Activated CD4-positive, alpha-beta memory T cell treated with anti-CD3 and anti-CD28 coated beads, Interleukin-2, amount 10 ng/mL, durations not matched to agents 7 days and 5 days (primary cell): ENCODE measurements around the gene GMPPB. TPM values are rescaled to one million over a fixed set of nuclear protein-coding genes. Genes with fewer than 3 reads are reported as not detected.

ENCODE experiments used
- CTCF ChIA-PET: fragments of 350-600 bp; sonication (Branson Sonifier 250); formaldehyde crosslinking; loops from one replicate; lab custom pipeline; 2021; ENCODE audit warnings: antibody characterized with exemption, inconsistent platforms; lab: Charles Lee
- POLR2A ChIA-PET: fragments of 350-600 bp; sonication (Branson Sonifier 250); formaldehyde crosslinking; loops from one replicate; lab custom pipeline; 2021; ENCODE audit warnings: antibody characterized with exemption; lab: Charles Lee
- DNase-seq: peaks from one replicate; pipeline ENCODE4 v3.0.0-alpha.2; 2020
- H3K27ac Mint-ChIP-seq: one replicate; pipeline ENCODE4 v1.8.0; 2021; ENCODE audit warnings: mild to moderate bottlenecking, mixed read lengths
- H3K27me3 Mint-ChIP-seq: one replicate; pipeline ENCODE4 v1.8.0; 2021; ENCODE audit warnings: mixed read lengths
- H3K36me3 Mint-ChIP-seq: one replicate; pipeline ENCODE4 v1.8.0; 2021; ENCODE audit warnings: low read depth, mixed read lengths
- H3K4me1 Mint-ChIP-seq: one replicate; pipeline ENCODE4 v1.8.0; 2021; ENCODE audit warnings: mixed read lengths
- H3K4me3 Mint-ChIP-seq: one replicate; pipeline ENCODE4 v1.8.0; 2021; ENCODE audit warnings: mild to moderate bottlenecking, mixed read lengths
- H3K9me3 Mint-ChIP-seq: one replicate; pipeline ENCODE4 v1.8.0; 2021; ENCODE audit warnings: mixed read lengths
- total RNA-seq, 2 experiments: library from RNA; stranded (reverse); gene quantifications; one replicate each; pipeline ENCODE4 v1.2.3, GENCODE V29; 2021

GMPPB gene
- total RNA-seq, 2 experiments from 2014 or later: 48.2 to 49.0 TPM

DNA sequence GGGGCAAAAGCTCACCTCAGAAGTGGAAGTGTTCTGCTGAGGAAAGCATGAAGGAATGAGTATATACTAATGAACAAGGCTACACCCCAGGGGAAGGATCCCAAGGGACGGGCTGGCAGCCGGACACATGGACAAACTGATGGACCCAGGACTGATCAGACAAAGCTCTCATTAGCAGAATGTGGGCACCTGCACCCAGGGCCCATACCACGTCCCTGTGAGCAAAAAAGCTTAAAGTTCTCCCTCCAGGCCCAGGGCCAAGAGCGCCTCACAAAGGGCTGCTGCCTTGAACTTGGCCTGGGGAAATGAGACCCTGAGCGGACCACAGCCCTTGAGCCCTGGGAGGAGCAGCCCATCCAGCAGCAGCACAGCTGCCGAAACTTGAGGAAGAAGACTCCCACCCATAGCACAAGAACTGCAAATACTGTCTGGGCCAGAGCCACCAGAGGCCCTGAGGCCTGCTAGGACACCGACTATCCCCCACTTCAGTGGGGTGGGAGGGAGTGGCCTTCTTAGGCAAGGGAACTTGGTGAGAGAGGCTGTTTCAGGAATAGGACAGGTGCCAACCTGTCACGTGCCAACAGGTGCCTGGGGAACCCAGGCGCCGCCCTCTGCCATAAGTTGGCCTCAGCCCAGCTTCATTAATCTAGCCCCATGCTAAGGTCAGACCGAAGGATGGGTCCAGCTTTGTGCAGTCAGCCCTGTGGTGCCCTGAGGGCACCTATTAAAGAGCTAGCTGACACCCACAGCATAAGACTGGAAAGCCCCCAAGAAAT lies 2.3 kb upstream of the GMPPB start:
- H3K4me3 Mint-ChIP-seq: no peak overlapping the region
- DNase-seq: no peak
- no peaks in the 10 kb centered on the region for H3K27me3 Mint-ChIP-seq
- peaks cover 19% of the 10 kb centered on the region for H3K36me3 Mint-ChIP-seq
- POLR2A ChIA-PET: interaction anchor here (0.6 to 1.2 kb wide), 2 partner anchors 77 to 401 kb away, joined by 3 read pairs; partner anchors contain the start of gene INKA1
- CTCF ChIA-PET: interaction anchor here (0.6 kb wide), 1 partner anchor 417 kb away, joined by 3 read pairs; no protein-coding TSS in a partner anchor
- peak overlapping the region; percentile 12 for H3K27ac Mint-ChIP-seq
- peaks cover 26% of the 10 kb centered on the region for H3K4me1 Mint-ChIP-seq
- H3K9me3 Mint-ChIP-seq: no peaks in the 10 kb centered on the region

- ChIA-PET CTCF (interaction anchor here (1.3 to 2.4 kb wide), 2 partner anchors 16 to 185 kb away, joined by 3 to 12 read pairs; no protein-coding TSS in a partner anchor), POLR2A (interaction anchor here (0.7 to 2.2 kb wide), 14 partner anchors 11 to 631 kb away, joined by 3 to 8 read pairs (median 4); partner anchors contain the start of genes INKA1, IP6K1, QRICH1 and TRAIP)
- H3K27ac Mint-ChIP-seq: peak overlapping the region; percentile 97
- H3K27me3 Mint-ChIP-seq: no peaks in the 10 kb centered on the region
- peaks cover 38% of the 10 kb centered on the region for H3K4me1 Mint-ChIP-seq
- H3K4me3 Mint-ChIP-seq: peak overlapping the region; percentile 91
- H3K36me3 Mint-ChIP-seq: peaks cover 33% of the 10 kb centered on the region
- DNase-seq: peak; percentile 37
- no peaks in the 10 kb centered on the region for H3K9me3 Mint-ChIP-seq
These were observed 835 bp upstream of the GMPPB start for GRCh38 chr3:49724586-49724985.

DNA sequence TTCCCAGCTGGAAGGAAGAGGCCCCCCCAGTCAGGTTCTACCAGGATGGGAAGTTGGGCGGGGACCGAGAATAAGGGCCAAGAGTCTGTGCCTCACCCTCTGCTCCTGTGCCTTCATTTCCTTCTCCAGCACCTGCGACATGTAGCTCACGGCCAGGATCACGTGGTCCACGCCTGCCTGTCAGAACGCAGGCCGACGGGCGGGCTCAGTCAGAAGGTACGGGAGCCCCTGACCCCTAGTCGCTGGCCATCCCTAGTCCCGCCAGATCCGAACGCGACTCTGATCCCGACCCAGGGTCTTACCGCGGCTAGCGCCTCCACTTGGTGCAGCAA lies 489 bp downstream of the GMPPB start:
- POLR2A ChIA-PET: interaction anchor here (0.6 to 2.2 kb wide), 16 partner anchors 10 to 252 kb away, joined by 3 to 11 read pairs (median 4); partner anchors contain the start of genes INKA1 and IP6K1
- peak; percentile 79 for DNase-seq
- no peaks in the 10 kb centered on the region for H3K9me3 Mint-ChIP-seq
- CTCF ChIA-PET: interaction anchor here (0.6 to 2.4 kb wide), 4 partner anchors 15 to 583 kb away, joined by 3 to 12 read pairs (median 5); no protein-coding TSS in a partner anchor
- peaks cover 37% of the 10 kb centered on the region for H3K36me3 Mint-ChIP-seq
- H3K27ac Mint-ChIP-seq: peak overlapping the region; percentile 97
- H3K4me1 Mint-ChIP-seq: peaks cover 49% of the 10 kb centered on the region
- H3K4me3 Mint-ChIP-seq: peak overlapping the region; percentile 91
- H3K27me3 Mint-ChIP-seq: no peaks in the 10 kb centered on the region

DNA sequence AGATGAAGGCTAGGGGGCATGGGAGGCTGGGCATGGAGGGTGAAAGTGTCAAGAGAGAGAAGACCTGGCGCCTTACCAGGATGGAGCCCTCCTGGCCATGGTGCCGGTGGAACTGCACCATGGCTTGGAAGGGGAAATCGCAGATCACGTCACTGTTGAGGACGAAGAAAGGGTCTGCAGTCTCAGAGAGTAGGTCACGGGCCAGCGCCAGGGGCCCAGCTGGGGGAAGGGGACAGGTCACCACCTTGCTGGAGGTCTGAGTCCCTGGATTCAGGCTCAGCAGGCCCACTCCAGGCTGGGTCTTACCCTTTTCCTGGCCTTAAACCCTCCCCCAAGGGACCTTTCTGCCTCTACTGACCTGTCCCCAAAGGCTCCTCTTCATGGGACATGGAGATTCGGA lies 855 bp downstream of the GMPPB start:
- CTCF ChIA-PET: interaction anchor here (0.6 to 2.4 kb wide), 2 partner anchors 183 to 583 kb away, joined by 4 to 12 read pairs; no protein-coding TSS in a partner anchor
- Mint-ChIP-seq H3K36me3 (peaks cover 37% of the 10 kb centered on the region), H3K4me1 (peaks cover 49% of the 10 kb centered on the region), H3K9me3 (no peaks in the 10 kb centered on the region), H3K4me3 (peak overlapping the region; percentile 91), H3K27ac (peak overlapping the region; percentile 97), H3K27me3 (no peaks in the 10 kb centered on the region)
- no peak for DNase-seq
- POLR2A ChIA-PET: interaction anchor here (0.6 to 2.2 kb wide), 10 partner anchors 10 to 183 kb away, joined by 3 to 11 read pairs (median 5); partner anchors contain the start of genes INKA1 and IP6K1

DNA sequence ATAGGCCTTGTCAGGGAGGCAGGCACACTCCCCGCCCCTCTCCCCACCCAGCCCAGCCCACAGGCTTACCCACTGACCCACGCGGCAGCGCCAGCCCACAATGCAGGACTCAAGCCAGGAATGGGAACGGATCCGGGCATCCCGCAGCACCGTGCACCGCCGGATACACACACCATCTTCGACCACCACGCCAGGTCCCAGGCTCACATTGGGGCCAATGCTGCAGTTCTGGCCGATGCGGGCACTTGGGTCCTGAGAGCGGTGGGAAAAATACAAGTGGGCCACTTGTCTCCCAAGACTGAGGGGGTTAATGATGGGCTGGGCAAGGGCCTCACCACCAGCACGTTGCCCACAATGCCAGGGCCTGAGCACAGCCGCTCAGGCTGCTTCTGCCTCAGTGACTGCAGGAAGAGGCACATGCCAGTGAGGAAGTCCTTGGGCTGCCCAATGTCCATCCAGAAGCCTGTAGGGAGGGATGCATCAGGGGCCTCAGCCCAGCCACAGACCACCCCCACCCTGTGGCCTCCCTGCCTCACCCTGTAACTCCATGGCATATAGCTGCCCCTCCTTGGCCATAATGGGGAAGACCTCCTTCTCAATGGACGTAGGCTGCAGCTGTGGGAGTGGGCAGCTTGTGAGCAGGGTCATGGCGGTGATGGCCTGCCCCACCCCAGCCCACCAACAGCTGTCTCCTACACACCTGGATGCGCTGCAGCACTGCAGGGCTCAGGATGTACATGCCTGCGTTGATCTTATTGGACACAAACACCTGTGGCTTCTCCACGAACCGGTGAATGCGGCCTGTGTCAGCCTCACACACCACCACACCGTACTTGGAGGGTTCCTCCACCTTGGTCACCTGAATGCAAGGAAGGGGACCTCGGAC lies 1.6 kb downstream of the GMPPB start:
- Mint-ChIP-seq H3K27me3 (no peaks in the 10 kb centered on the region), H3K36me3 (peaks cover 36% of the 10 kb centered on the region), H3K27ac (peak overlapping the region; percentile 97), H3K4me3 (peak overlapping the region; percentile 91), H3K4me1 (peaks cover 53% of the 10 kb centered on the region), H3K9me3 (no peaks in the 10 kb centered on the region)
- CTCF ChIA-PET: no interaction called here
- DNase-seq: peak; percentile 15
- POLR2A ChIA-PET: interaction anchor here (1.2 to 1.5 kb wide), 3 partner anchors 10 to 82 kb away, joined by 5 to 11 read pairs (median 6); partner anchors contain the start of genes INKA1 and IP6K1

DNA sequence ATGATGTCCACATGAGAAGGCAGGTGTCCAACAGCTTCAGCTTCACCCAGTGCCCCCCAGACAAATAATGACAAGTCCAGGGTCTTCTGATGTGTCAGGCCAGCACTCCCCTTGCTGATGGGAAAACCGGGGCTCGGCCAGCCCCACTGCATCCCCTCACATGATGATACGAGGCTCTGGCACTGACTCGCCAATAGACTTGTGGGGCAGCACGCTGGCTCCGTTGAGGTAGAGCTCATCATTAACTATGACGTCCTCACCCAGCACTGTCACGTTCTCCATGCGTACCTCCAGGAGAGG lies 2.2 kb downstream of the GMPPB start:
- Mint-ChIP-seq H3K36me3 (peaks cover 36% of the 10 kb centered on the region), H3K9me3 (no peaks in the 10 kb centered on the region), H3K4me3 (peak overlapping the region; percentile 91), H3K4me1 (peaks cover 53% of the 10 kb centered on the region), H3K27ac (no peak overlapping the region), H3K27me3 (no peaks in the 10 kb centered on the region)
- no peak for DNase-seq
- POLR2A ChIA-PET: interaction anchor here (1.2 kb wide), 1 partner anchor 9 kb away, joined by 4 read pairs; no protein-coding TSS in a partner anchor
- CTCF ChIA-PET: no interaction called here

- Mint-ChIP-seq H3K9me3 (no peaks in the 10 kb centered on the region), H3K4me1 (peaks cover 53% of the 10 kb centered on the region), H3K4me3 (no peak overlapping the region), H3K36me3 (peaks cover 36% of the 10 kb centered on the region), H3K27me3 (no peaks in the 10 kb centered on the region), H3K27ac (peak overlapping the region; percentile 45)
- ChIA-PET POLR2A (interaction anchor here (1.2 to 1.8 kb wide), 3 partner anchors 9 to 118 kb away, joined by 3 to 4 read pairs (median 4); partner anchors contain the start of gene IP6K1), CTCF (no interaction called here)
- peak; percentile 15 for DNase-seq
These were observed 2.7 kb downstream of the GMPPB start for GRCh38 chr3:49720855-49721595.

DNA sequence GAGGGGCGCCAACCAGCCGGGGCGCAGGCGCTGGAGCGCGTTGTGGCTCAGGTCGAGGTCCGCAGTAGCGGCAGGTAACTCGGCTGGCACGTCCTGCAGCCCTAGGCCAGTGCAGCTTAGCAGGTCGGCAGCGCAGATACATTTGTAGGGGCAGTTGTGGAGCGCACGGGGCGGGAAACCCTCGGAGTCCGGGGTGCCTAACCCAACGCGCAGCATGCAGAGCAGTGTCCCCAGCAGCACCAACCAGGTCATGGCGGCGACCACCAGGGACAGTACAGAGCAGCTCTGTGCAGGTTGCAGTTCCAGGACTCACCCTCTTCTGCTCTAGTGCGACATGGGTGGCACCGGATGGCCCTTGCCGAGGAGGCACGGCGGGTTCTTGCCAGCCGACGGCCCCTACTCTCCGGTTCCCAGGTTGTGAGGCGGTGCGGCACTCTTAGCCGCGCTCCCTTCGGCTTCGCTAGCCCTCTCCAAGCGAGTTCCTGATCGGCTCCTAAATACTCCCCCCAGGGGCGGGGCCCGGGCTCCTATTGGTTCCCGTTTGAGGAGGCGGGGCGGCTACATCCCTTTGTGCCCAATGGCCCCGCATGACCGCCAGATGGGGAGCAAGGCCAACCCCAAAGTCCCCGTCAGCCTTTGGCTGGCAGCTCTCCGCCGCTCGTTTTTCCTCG lies 4.4 kb downstream of the GMPPB start, which contains the start of gene AMIGO3:
Gene AMIGO3 (minus strand): TSS at position 471 of the 671 bp plus-strand sequence. CDS start 219 bp downstream, at position 252.
- no peaks in the 10 kb centered on the region for H3K9me3 Mint-ChIP-seq
- H3K27me3 Mint-ChIP-seq: no peaks in the 10 kb centered on the region
- H3K4me1 Mint-ChIP-seq: peaks cover 47% of the 10 kb centered on the region
- ChIA-PET CTCF (interaction anchor here (0.7 to 2.4 kb wide), 7 partner anchors 9 to 218 kb away, joined by 3 to 8 read pairs (median 3); partner anchors contain the start of gene INKA1), POLR2A (interaction anchor here (0.6 to 2.2 kb wide), 7 partner anchors 18 to 369 kb away, joined by 3 to 6 read pairs (median 3); partner anchors contain the start of genes INKA1, IP6K1 and RBM5)
- peak within 1 kb of the TSS; percentile 74 for H3K27ac Mint-ChIP-seq
- peak within 1 kb of the TSS; percentile 77 for H3K4me3 Mint-ChIP-seq
- peak; percentile 92 for DNase-seq
- H3K36me3 Mint-ChIP-seq: peaks cover 36% of the 10 kb centered on the region

DNA sequence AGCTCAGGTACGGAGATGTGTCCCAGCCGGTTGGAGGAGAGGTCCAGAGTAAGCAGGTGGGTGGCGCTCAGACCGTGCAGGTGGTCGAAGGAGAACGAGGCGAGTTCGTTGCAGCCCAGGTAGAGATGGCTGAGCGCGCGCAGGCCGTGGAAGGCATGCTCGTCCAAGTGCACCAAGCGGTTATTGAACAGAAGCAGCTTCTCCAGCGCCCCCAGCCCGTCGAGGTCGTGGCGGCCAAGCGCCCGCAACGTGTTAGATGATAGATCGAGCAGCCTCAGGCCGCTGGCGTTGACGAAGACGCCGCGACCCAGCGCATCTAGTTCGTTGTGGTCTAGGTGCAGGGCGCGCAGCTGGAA lies 4.9 kb downstream of the GMPPB start:
- ChIA-PET CTCF (interaction anchor here (0.7 to 2.4 kb wide), 6 partner anchors 10 to 218 kb away, joined by 3 to 8 read pairs (median 4); partner anchors contain the start of gene INKA1), POLR2A (interaction anchor here (0.9 to 2.2 kb wide), 4 partner anchors 18 to 370 kb away, joined by 3 to 6 read pairs (median 4); partner anchors contain the start of genes INKA1 and RBM5)
- peak overlapping the region; percentile 77 for H3K4me3 Mint-ChIP-seq
- H3K4me1 Mint-ChIP-seq: peaks cover 44% of the 10 kb centered on the region
- peaks cover 39% of the 10 kb centered on the region for H3K36me3 Mint-ChIP-seq
- no peaks in the 10 kb centered on the region for H3K27me3 Mint-ChIP-seq
- H3K27ac Mint-ChIP-seq: no peak overlapping the region
- DNase-seq: no peak
- no peaks in the 10 kb centered on the region for H3K9me3 Mint-ChIP-seq

GRCh38 chr3:49717959-49718857 lies 5.5 kb downstream of the GMPPB start:
- Mint-ChIP-seq H3K36me3 (peaks cover 37% of the 10 kb centered on the region), H3K27ac (no peak overlapping the region), H3K27me3 (no peaks in the 10 kb centered on the region), H3K4me3 (peak overlapping the region; percentile 77), H3K4me1 (peaks cover 43% of the 10 kb centered on the region), H3K9me3 (no peaks in the 10 kb centered on the region)
- ChIA-PET POLR2A (interaction anchor here (1.1 to 2.2 kb wide), 2 partner anchors 17 to 69 kb away, joined by 3 to 6 read pairs; no protein-coding TSS in a partner anchor), CTCF (interaction anchor here (0.7 to 2.4 kb wide), 3 partner anchors 85 to 178 kb away, joined by 3 to 8 read pairs (median 7); partner anchors contain the start of gene INKA1)
- DNase-seq: no peak
